GM10266 (cell line): ENCODE data around the gene ALDH1A2.

ENCODE experiments used
- DNase-seq: peaks from one replicate; pipeline ENCODE4 v3.0.0; 2012; ENCODE audit errors: extremely low spot score
- TF ChIP-seq, protein P1 (sequence below): IDR thresholded peaks from 2 replicates; pipeline ENCODE4 v1.5.1; 2012; ENCODE audit warnings: mild to moderate bottlenecking, low read depth; ENCODE audit not compliant: control insufficient read depth, insufficient read depth; ENCODE audit errors: missing control alignments

ALDH1A2 gene

DNA sequence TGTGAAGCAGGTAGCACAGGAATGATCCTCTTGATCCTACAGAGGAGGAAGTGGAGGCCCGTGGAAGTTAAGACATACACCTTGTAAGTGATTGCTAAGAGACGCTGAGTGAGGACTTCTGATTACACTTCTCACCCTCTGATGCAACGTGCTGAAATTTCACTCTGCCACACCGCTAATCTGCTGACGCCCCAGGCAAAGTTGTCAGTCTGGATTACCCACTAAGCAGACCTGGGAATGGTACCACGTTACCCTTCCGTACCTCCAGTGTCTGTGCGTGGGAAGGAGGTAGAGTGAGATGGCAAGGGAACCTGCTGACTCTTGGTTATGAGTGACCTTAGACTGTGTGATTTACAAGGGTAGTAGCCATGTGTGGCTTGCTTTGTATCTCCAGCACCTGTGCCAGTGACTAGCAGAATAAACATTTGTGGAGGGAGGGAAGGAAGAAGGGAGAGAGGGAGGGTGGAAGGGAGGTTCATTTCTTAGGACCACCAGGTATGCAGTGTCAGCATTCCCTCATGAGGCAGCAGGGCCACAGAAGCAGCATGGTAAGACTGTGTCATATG, 115.0 kb downstream of the ALDH1A2 start:
- no peak for DNase-seq
- TF ChIP-seq, protein P1, sequence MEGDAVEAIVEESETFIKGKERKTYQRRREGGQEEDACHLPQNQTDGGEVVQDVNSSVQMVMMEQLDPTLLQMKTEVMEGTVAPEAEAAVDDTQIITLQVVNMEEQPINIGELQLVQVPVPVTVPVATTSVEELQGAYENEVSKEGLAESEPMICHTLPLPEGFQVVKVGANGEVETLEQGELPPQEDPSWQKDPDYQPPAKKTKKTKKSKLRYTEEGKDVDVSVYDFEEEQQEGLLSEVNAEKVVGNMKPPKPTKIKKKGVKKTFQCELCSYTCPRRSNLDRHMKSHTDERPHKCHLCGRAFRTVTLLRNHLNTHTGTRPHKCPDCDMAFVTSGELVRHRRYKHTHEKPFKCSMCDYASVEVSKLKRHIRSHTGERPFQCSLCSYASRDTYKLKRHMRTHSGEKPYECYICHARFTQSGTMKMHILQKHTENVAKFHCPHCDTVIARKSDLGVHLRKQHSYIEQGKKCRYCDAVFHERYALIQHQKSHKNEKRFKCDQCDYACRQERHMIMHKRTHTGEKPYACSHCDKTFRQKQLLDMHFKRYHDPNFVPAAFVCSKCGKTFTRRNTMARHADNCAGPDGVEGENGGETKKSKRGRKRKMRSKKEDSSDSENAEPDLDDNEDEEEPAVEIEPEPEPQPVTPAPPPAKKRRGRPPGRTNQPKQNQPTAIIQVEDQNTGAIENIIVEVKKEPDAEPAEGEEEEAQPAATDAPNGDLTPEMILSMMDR, result no peak

DNA sequence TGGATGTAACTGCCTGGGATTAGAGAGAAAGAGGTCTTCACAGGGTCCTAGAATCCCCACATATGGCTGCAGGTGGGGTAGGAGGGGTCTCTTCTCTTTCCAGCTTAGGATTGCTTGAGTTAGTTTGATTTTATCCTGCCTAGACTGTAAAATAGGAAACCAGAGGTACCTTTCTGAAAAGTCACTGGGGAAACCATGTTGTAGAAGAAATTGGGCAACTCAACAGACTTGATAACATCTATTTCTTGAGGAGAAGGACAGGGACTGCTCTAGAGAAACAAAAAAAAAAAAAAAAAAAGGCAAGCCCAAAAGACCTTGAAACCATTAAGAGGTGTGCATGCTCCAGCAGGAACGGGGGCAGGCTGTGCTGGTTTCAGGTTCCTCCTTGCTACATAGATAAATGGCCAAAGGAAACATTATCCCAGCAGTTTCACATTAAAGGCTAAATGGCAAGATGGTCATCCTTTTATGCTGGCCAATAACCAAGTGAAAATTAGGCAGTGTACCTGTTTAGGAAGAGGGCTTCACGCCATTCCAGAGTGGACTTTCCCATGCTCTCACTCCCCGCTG, 116.1 kb downstream of the ALDH1A2 start:
- DNase-seq, result no peak
- TF ChIP-seq, protein P1, result no peak

DNA sequence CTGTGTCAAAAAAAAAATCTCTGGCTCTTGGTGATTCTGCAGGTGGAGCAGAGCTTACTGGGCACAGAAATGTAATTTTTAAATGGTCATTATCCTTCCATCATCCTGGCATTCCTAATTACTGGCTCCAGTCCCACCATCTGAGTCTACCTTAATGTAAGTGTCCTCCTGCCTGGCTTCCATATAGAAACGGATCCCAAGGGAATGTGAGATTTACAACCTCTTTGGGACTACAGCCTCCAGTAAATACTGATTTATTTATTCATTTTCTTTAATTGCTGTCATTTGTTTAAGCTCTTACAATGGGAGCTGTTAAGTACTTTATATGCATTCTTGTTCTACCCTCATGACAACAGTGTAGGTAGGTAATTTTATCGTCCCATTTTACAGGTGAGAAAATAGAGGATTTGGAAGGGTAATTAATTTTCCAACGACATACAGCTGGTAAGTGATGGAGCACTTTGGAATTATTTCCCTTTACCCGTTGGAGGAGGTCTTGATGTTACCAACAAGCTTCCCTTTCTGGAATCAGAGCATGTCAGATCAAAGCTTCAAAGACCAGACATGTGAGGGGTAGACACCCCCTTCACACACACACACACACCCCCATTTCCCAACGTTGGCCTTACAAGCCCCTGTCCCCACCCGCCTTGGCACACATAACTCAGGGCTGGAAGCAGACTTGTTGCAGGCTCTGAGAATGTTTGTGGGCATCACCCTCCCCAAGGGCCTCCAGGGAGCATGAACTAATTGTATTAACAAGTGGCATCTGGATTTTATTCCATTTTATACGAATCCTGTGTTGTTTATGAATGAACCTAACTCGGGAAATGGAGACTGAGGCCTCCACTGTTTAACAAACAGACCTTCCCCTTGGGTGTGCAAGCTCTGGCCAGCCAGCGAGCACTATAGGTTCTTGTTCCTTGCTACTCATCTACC, 116.9 kb downstream of the ALDH1A2 start:
- TF ChIP-seq, protein P1, result no peak
- no peak for DNase-seq

DNA sequence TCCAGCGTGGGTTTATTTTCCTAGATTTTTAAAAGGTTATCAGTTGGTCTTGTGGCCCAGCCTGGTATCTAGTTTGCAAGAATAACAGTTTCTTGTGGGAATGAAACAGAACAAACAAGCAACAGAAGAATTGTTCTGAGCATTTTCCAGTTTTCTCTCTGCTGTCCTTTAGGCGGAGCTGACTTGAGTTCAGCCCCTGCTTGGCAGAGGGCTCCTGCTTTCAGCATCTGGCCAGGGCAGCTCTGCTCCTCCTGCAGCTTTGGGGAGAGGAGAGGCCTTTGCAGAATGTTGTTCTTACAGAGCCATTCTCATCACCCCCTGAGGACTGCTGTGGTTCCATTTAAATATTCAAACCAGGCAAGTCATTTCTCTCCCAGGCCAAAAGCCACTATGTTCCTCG, 117.7 kb downstream of the ALDH1A2 start:
- TF ChIP-seq, protein P1, result no peak
- no peak for DNase-seq

DNA sequence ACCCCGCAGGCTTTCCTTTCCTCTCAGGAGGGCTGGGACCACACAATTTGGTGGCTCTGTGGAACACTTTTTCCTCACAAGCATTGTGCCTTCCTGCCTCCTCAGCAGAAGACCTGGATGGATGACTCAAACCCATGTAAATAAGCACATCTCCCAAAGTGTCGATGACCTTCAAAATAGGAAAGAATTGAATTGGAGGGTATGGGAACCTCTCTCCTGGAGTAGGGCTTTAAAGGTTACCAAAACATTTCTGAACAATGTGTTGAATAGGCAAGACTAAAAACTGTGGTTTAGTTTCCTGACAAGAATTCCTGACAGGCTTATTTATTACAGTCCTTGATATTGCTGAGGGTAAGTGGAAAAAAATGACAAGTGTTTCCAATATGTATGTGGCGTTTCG, 118.2 kb downstream of the ALDH1A2 start:
- no peak for DNase-seq
- TF ChIP-seq, protein P1, result no peak

DNA sequence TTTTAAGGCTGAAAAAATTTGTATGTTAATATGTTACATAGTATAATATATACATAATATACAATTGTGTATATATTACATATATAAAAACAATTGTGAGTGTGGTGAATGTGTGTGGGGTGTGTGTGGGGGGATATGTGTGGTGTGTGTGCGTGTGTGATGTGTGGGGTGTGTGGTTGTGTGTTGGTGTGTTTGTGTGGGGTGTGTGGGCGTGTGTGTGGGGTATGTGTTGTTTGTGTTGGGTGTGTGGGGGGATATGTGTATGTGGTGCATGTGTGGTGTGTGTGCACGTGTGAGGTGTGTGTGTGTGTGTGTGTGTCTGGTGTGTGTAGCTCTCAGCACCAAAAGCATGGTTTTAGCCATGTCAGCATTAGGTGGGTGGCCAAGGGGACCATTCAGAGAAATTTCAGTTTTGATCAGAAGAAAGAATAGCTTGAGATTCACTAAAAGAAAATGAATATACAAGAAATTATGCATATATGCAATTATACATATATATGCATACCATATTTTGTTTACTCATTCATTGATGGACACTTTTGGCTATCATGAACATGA, 118.9 kb downstream of the ALDH1A2 start:
- TF ChIP-seq, protein P1, result no peak
- DNase-seq, result no peak

DNA sequence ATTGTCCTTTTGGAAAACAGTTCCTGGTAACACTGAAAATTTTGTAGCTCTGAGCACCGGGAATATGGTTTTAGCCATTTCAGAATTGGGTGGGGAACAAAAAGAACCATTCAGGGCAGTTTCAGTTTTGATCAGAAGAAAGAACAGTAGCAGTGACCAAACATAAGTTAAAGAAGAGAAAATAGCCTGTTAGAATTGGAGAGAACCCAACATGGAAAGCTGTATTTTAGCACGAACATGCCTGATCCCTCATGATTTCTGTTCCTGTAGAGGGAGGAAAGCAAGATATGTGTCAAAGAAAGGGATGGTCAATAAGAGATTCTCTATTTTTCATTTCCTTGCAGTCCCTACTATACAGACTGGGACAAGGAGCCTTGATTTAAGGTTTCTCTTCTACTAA, 119.9 kb downstream of the ALDH1A2 start:
- TF ChIP-seq, protein P1, result no peak

More for the DNA sequence above, 119.9 kb downstream of the ALDH1A2 start:
- DNase-seq, result no peak
